Trophoblast cell (in vitro differentiated cells and primary cell): Measurements from ENCODE around the gene ASB16.

Source experiments
- DNase-seq, 2 donors: peaks; one replicate each; pipeline ENCODE4 v3.0.0-alpha.2; 2016
- H2AFZ ChIP-seq: 2 replicates; pipeline ENCODE4 v1.6.1; 2013; ENCODE audit warnings: low read length, moderate library complexity, mild to moderate bottlenecking; ENCODE audit not compliant: insufficient read depth, poor library complexity
- H2AK5ac ChIP-seq: 2 replicates; pipeline ENCODE4 v1.6.1; 2013; ENCODE audit warnings: mild to moderate bottlenecking, low read length
- H2BK120ac ChIP-seq: 2 replicates; pipeline ENCODE4 v1.6.1; 2013; ENCODE audit warnings: low read length, mild to moderate bottlenecking, moderate library complexity; ENCODE audit not compliant: insufficient read depth, poor library complexity
- H2BK12ac ChIP-seq: 2 replicates; pipeline ENCODE4 v1.6.1; 2013; ENCODE audit warnings: mild to moderate bottlenecking, low read length, moderate library complexity
- H2BK5ac ChIP-seq: 2 replicates; pipeline ENCODE4 v1.6.1; 2013; ENCODE audit warnings: low read length, low read depth, moderate library complexity, mild to moderate bottlenecking; ENCODE audit not compliant: poor library complexity
- H3K14ac ChIP-seq: 2 replicates; pipeline ENCODE4 v1.6.1; 2013; ENCODE audit warnings: mild to moderate bottlenecking, low read length
- H3K18ac ChIP-seq: 2 replicates; pipeline ENCODE4 v1.6.1; 2013; ENCODE audit warnings: mild to moderate bottlenecking, low read length
- H3K23ac ChIP-seq: 2 replicates; pipeline ENCODE4 v1.6.1; 2013; ENCODE audit warnings: low read length
- H3K27ac ChIP-seq: 2 replicates; pipeline ENCODE4 v1.5.1; 2013; ENCODE audit warnings: low read depth, mild to moderate bottlenecking, inconsistent platforms, low read length, moderate library complexity
- H3K27me3 ChIP-seq: 2 replicates; pipeline ENCODE4 v1.6.1; 2013; ENCODE audit warnings: inconsistent platforms, mild to moderate bottlenecking, low read length, moderate library complexity; ENCODE audit not compliant: insufficient read depth
- H3K36me3 ChIP-seq, 2 experiments: 1 replicate in 1 of 2; 2 replicates in 1 of 2; pipeline ENCODE4 v1.6.1; 2013; ENCODE audit warnings: low read length in 2 of 2, mild to moderate bottlenecking in 2 of 2, moderate library complexity in 1 of 2; ENCODE audit not compliant: insufficient read depth in 2 of 2, control insufficient read depth in 1 of 2
- H3K4ac ChIP-seq: 2 replicates; pipeline ENCODE4 v1.6.1; 2013; ENCODE audit warnings: low read depth, mild to moderate bottlenecking, low read length, moderate library complexity
- H3K4me1 ChIP-seq, 2 experiments: 1 replicate in 1 of 2; 2 replicates in 1 of 2; pipeline ENCODE4 v1.6.1; 2013; ENCODE audit warnings: low read length in 2 of 2, mild to moderate bottlenecking in 2 of 2, moderate library complexity in 1 of 2; ENCODE audit not compliant: insufficient read depth in 2 of 2, control insufficient read depth in 1 of 2
- H3K4me2 ChIP-seq: 2 replicates; pipeline ENCODE4 v1.6.1; 2013; ENCODE audit warnings: inconsistent platforms, mild to moderate bottlenecking, low read length, moderate library complexity
- H3K4me3 ChIP-seq: 2 replicates; pipeline ENCODE4 v1.5.1; 2013; ENCODE audit warnings: mild to moderate bottlenecking, low read depth, low read length, inconsistent platforms
- H3K79me1 ChIP-seq: one replicate; pipeline ENCODE4 v1.6.1; 2013; ENCODE audit warnings: low read length
- H3K79me2 ChIP-seq: 2 replicates; pipeline ENCODE4 v1.6.1; 2013; ENCODE audit warnings: low read length, mild to moderate bottlenecking; ENCODE audit not compliant: control insufficient read depth, insufficient read depth, poor library complexity
- H3K9ac ChIP-seq: 2 replicates; pipeline ENCODE4 v1.6.1; 2013; ENCODE audit warnings: mild to moderate bottlenecking, low read length
- H3K9me3 ChIP-seq: 2 replicates; pipeline ENCODE4 v1.6.1; 2013; ENCODE audit warnings: low read depth, mild to moderate bottlenecking, control low read depth, inconsistent platforms, low read length; ENCODE audit not compliant: insufficient read depth
- H4K12ac ChIP-seq: 2 replicates; pipeline ENCODE4 v1.6.1; 2013; ENCODE audit warnings: low read depth, mild to moderate bottlenecking, low read length, moderate library complexity
- H4K8ac ChIP-seq: 2 replicates; pipeline ENCODE4 v1.6.1; 2013; ENCODE audit warnings: low read depth, mild to moderate bottlenecking, low read length, moderate library complexity
- H4K91ac ChIP-seq: one replicate; pipeline ENCODE4 v1.6.1; 2013; ENCODE audit warnings: low read depth, mild to moderate bottlenecking, low read length, moderate library complexity
- WGBS: extraction: QIAGEN DNeasy Blood & Tissue Kit; methylation state at CpG from one replicate; pipeline ENCODE4 v1.1.7; 2013; ENCODE audit warnings: missing lambda C conversion rate; ENCODE audit not compliant: insufficient read length, insufficient coverage; ENCODE audit errors: extremely low coverage; 5-methylcytosine and 5-hydroxymethylcytosine counted together

Gene ASB16

GRCh38 chr17:44216694-44217093, 46.2 kb downstream of the ASB16 start:
- Histone ChIP-seq H3K27me3 (no peaks in the 10 kb centered on the region), H3K4ac (no peak overlapping the region), H3K4me2 (no peak overlapping the region), H3K4me1 (peaks cover 6 to 8% of the 10 kb centered on the region in 2 experiments), H3K4me3 (no peak overlapping the region), H2AFZ (no peak overlapping the region), H3K14ac (no peak overlapping the region), H3K9me3 (no peaks in the 10 kb centered on the region), H3K36me3 (peaks cover 39 to 54% of the 10 kb centered on the region in 2 experiments), H4K12ac (no peak overlapping the region), H3K79me1 (peaks cover 27% of the 10 kb centered on the region), H3K9ac (no peak overlapping the region), H4K91ac (no peak overlapping the region), H3K27ac (no peak overlapping the region), H2BK120ac (no peak overlapping the region), H2BK12ac (no peak overlapping the region), H4K8ac (no peak overlapping the region), H3K18ac (no peak overlapping the region), H2AK5ac (no peak overlapping the region), H2BK5ac (no peak overlapping the region), H3K23ac (no peak overlapping the region), H3K79me2 (peaks cover 24% of the 10 kb centered on the region)
- DNase-seq, result no peak
- WGBS, result no CpG with 5 or more reads among the region's 5 CpGs

GRCh38 chr17:44217738-44218343, 47.3 kb downstream of the ASB16 start:
- WGBS, result no CpG with 5 or more reads among the region's 10 CpGs
- H3K18ac ChIP-seq, result peak overlapping the region; percentile 69
- peak overlapping the region; percentile 53 for H3K4me3 ChIP-seq
- peak overlapping the region; percentile 77 for H4K91ac ChIP-seq
- peak overlapping the region; percentile 92 for H3K14ac ChIP-seq
- peaks cover 32 to 47% of the 10 kb centered on the region in 2 experiments for H3K36me3 ChIP-seq
- peak overlapping the region; percentile 45 for H2BK5ac ChIP-seq
- peaks cover 8 to 14% of the 10 kb centered on the region in 2 experiments for H3K4me1 ChIP-seq
- no peaks in the 10 kb centered on the region for H3K27me3 ChIP-seq
- H3K23ac ChIP-seq, result no peak overlapping the region
- H4K12ac ChIP-seq, result no peak overlapping the region
- H3K79me1 ChIP-seq, result peaks cover 32% of the 10 kb centered on the region
- peak overlapping the region; percentile 5 for H2AFZ ChIP-seq
- H3K9me3 ChIP-seq, result no peaks in the 10 kb centered on the region
- peak overlapping the region; percentile 21 for H2AK5ac ChIP-seq
- H4K8ac ChIP-seq, result peak overlapping the region; percentile 76
- peaks cover 26% of the 10 kb centered on the region for H3K79me2 ChIP-seq
- H3K4me2 ChIP-seq, result peak overlapping the region; percentile 54
- no peak for DNase-seq
- no peak overlapping the region for H3K27ac ChIP-seq
- peak overlapping the region; percentile 30 for H3K9ac ChIP-seq
- peak overlapping the region; percentile 26 for H2BK12ac ChIP-seq
- peak overlapping the region; percentile 73 for H2BK120ac ChIP-seq
- peak overlapping the region; percentile 83 for H3K4ac ChIP-seq

GRCh38 chr17:44218344-44219107, 48.0 kb downstream of the ASB16 start:
- H3K18ac ChIP-seq, result peak overlapping the region; percentile 69
- peak overlapping the region; percentile 26 for H2BK12ac ChIP-seq
- no peak overlapping the region for H2AFZ ChIP-seq
- peaks cover 32% of the 10 kb centered on the region for H3K79me1 ChIP-seq
- H3K14ac ChIP-seq, result peak overlapping the region; percentile 92
- H3K9ac ChIP-seq, result peak overlapping the region; percentile 89
- no peak overlapping the region for H3K23ac ChIP-seq
- peak overlapping the region; percentile 88 for H2BK120ac ChIP-seq
- H3K27me3 ChIP-seq, result no peaks in the 10 kb centered on the region
- peak overlapping the region; percentile 96 for H2BK5ac ChIP-seq
- H2AK5ac ChIP-seq, result peak overlapping the region; percentile 15
- H3K36me3 ChIP-seq, result peaks cover 29 to 43% of the 10 kb centered on the region in 2 experiments
- H4K91ac ChIP-seq, result peak overlapping the region; percentile 98
- H4K12ac ChIP-seq, result no peak overlapping the region
- H3K4ac ChIP-seq, result peak overlapping the region; percentile 83
- H3K4me2 ChIP-seq, result peak overlapping the region; percentile 55
- no CpG with 5 or more reads among the region's 89 CpGs for WGBS
- DNase-seq, result peak; percentile 71 to 90
- peak overlapping the region; percentile 98 for H3K4me3 ChIP-seq
- no peaks in the 10 kb centered on the region for H3K9me3 ChIP-seq
- H4K8ac ChIP-seq, result peak overlapping the region; percentile 76
- peak overlapping the region; percentile 97 for H3K27ac ChIP-seq
- peaks cover 26% of the 10 kb centered on the region for H3K79me2 ChIP-seq
- H3K4me1 ChIP-seq, result peaks cover 8 to 15% of the 10 kb centered on the region in 2 experiments

GRCh38 chr17:44219108-44219615, 48.7 kb downstream of the ASB16 start:
- peak overlapping the region; percentile 98 for H3K14ac ChIP-seq
- H3K23ac ChIP-seq, result no peak overlapping the region
- peaks cover 23 to 37% of the 10 kb centered on the region in 2 experiments for H3K36me3 ChIP-seq
- H3K18ac ChIP-seq, result peak overlapping the region; percentile 95
- WGBS, result no CpG with 5 or more reads among the region's 73 CpGs
- DNase-seq, result peak; percentile 58 to 82
- peak overlapping the region; percentile 89 for H3K9ac ChIP-seq
- peak overlapping the region; percentile 96 for H2BK5ac ChIP-seq
- peak overlapping the region; percentile 91 for H3K4ac ChIP-seq
- H3K4me2 ChIP-seq, result peak overlapping the region; percentile 55
- peaks cover 26% of the 10 kb centered on the region for H3K79me2 ChIP-seq
- peak overlapping the region; percentile 88 for H2BK120ac ChIP-seq
- peak overlapping the region; percentile 89 for H4K12ac ChIP-seq
- H2AFZ ChIP-seq, result peak overlapping the region; percentile 73
- H4K8ac ChIP-seq, result peak overlapping the region; percentile 91
- H2AK5ac ChIP-seq, result peak overlapping the region; percentile 82
- peaks cover 32% of the 10 kb centered on the region for H3K79me1 ChIP-seq
- peak overlapping the region; percentile 98 for H4K91ac ChIP-seq
- peak overlapping the region; percentile 97 for H3K27ac ChIP-seq
- no peak overlapping the region for H2BK12ac ChIP-seq
- H3K27me3 ChIP-seq, result no peaks in the 10 kb centered on the region
- no peaks in the 10 kb centered on the region for H3K9me3 ChIP-seq
- peak overlapping the region; percentile 98 for H3K4me3 ChIP-seq
- H3K4me1 ChIP-seq, result peaks cover 8 to 15% of the 10 kb centered on the region in 2 experiments
